Measurements from ENCODE around the gene GPR50.
A peak's percentile ranks its signal among the peaks of the same experiment; 100 is the strongest.

The GPR50 gene

GRCh38 chrX:151177141-151178027, 1.0 kb downstream of the GPR50 start:
- DNase-seq (ENCODE audit: extremely low spot score), result peak; percentile 26
- POLR2A ChIA-PET, result interaction anchor here (2.1 kb wide), 1 partner anchor 220 kb away, joined by 6 read pairs; the partner anchor contains the start of gene VMA21
- CTCF ChIA-PET, result interaction anchor here (0.6 to 1.9 kb wide), 2 partner anchors 181 to 183 kb away, joined by 4 to 6 read pairs; no protein-coding TSS in a partner anchor
- TF ChIP-seq SP1 (IDR thresholded peaks at IDR 0.05) (no peak), SUZ12 (IDR thresholded peaks at IDR 0.05) (peak; percentile 61; the same call in 1 of the 2 replicates)

- ChIA-PET CTCF (no interaction called here), POLR2A (no interaction called here)
- TF ChIP-seq SUZ12 (IDR thresholded peaks at IDR 0.05) (no peak), ARNT (IDR thresholded peaks at IDR 0.05) (no peak), L3MBTL2 (conservative IDR thresholded peaks at IDR 0.05) (no peak), TARDBP (IDR thresholded peaks at IDR 0.05) (no peak), FOXK2 (IDR thresholded peaks at IDR 0.05) (no peak), FOXA1 (IDR thresholded peaks at IDR 0.05) (no peak), ZNF384 (IDR thresholded peaks at IDR 0.05) (no peak), FOXM1 (IDR thresholded peaks at IDR 0.05; ENCODE audit: borderline replicate concordance) (no peak), ELF4 (IDR thresholded peaks at IDR 0.05) (no peak), CTBP1 (IDR thresholded peaks at IDR 0.05; ENCODE audit: borderline replicate concordance) (no peak), BHLHE40 (IDR thresholded peaks at IDR 0.05; ENCODE audit: borderline replicate concordance) (no peak), LEF1 (IDR thresholded peaks at IDR 0.05; ENCODE audit: borderline replicate concordance) (no peak), HDGF (IDR thresholded peaks at IDR 0.05; ENCODE audit: borderline replicate concordance) (no peak), SP1 (IDR thresholded peaks at IDR 0.05) (no peak), NFRKB (IDR thresholded peaks at IDR 0.05) (no peak)
- DNase-seq (ENCODE audit: extremely low spot score), result no peak
Observed at GRCh38 chrX:151178746-151179145, 2.4 kb downstream of the GPR50 start.

GRCh38 chrX:151180400-151180799, 4.0 kb downstream of the GPR50 start:
- POLR2A ChIA-PET, result no interaction called here
- CTCF ChIA-PET, result no interaction called here
- no peak for DNase-seq (ENCODE audit: extremely low spot score)
- TF ChIP-seq PKNOX1 (IDR thresholded peaks at IDR 0.05), result no peak
- no peak for TF ChIP-seq ZNF384 (IDR thresholded peaks at IDR 0.05)
- TF ChIP-seq ELF4 (IDR thresholded peaks at IDR 0.05), result no peak
- TF ChIP-seq NFRKB (IDR thresholded peaks at IDR 0.05), result no peak
- no peak for TF ChIP-seq FOXM1 (IDR thresholded peaks at IDR 0.05; ENCODE audit: borderline replicate concordance)
- no peak for TF ChIP-seq TARDBP (IDR thresholded peaks at IDR 0.05)
- TF ChIP-seq L3MBTL2 (conservative IDR thresholded peaks at IDR 0.05), result no peak
- no peak for TF ChIP-seq FOXK2 (IDR thresholded peaks at IDR 0.05)
- no peak for TF ChIP-seq SUZ12 (IDR thresholded peaks at IDR 0.05)
- TF ChIP-seq LEF1 (IDR thresholded peaks at IDR 0.05; ENCODE audit: borderline replicate concordance), result no peak
- TF ChIP-seq HDGF (IDR thresholded peaks at IDR 0.05; ENCODE audit: borderline replicate concordance), result no peak
- TF ChIP-seq SP1 (IDR thresholded peaks at IDR 0.05), result no peak
- no peak for TF ChIP-seq FOXA1 (IDR thresholded peaks at IDR 0.05)
- no peak for TF ChIP-seq BHLHE40 (IDR thresholded peaks at IDR 0.05; ENCODE audit: borderline replicate concordance)
- no peak for TF ChIP-seq CTBP1 (IDR thresholded peaks at IDR 0.05; ENCODE audit: borderline replicate concordance)
- no peak for TF ChIP-seq ARNT (IDR thresholded peaks at IDR 0.05)

- DNase-seq (ENCODE audit: extremely low spot score), result no peak
- CTCF ChIA-PET, result no interaction called here
- POLR2A ChIA-PET, result no interaction called here
- no peak for TF ChIP-seq LEF1 (IDR thresholded peaks at IDR 0.05; ENCODE audit: borderline replicate concordance)
- TF ChIP-seq CTBP1 (IDR thresholded peaks at IDR 0.05; ENCODE audit: borderline replicate concordance), result no peak
- no peak for TF ChIP-seq NFRKB (IDR thresholded peaks at IDR 0.05)
- TF ChIP-seq ZNF384 (IDR thresholded peaks at IDR 0.05), result no peak
- TF ChIP-seq PKNOX1 (IDR thresholded peaks at IDR 0.05), result no peak
- no peak for TF ChIP-seq ARNT (IDR thresholded peaks at IDR 0.05)
- TF ChIP-seq SP1 (IDR thresholded peaks at IDR 0.05), result no peak
- TF ChIP-seq BHLHE40 (IDR thresholded peaks at IDR 0.05; ENCODE audit: borderline replicate concordance), result no peak
- TF ChIP-seq FOXK2 (IDR thresholded peaks at IDR 0.05), result no peak
- TF ChIP-seq HDGF (IDR thresholded peaks at IDR 0.05; ENCODE audit: borderline replicate concordance), result no peak
- no peak for TF ChIP-seq L3MBTL2 (conservative IDR thresholded peaks at IDR 0.05)
- no peak for TF ChIP-seq FOXM1 (IDR thresholded peaks at IDR 0.05; ENCODE audit: borderline replicate concordance)
- no peak for TF ChIP-seq ELF4 (IDR thresholded peaks at IDR 0.05)
- no peak for TF ChIP-seq FOXA1 (IDR thresholded peaks at IDR 0.05)
- no peak for TF ChIP-seq TARDBP (IDR thresholded peaks at IDR 0.05)
- no peak for TF ChIP-seq SUZ12 (IDR thresholded peaks at IDR 0.05)
Observed at GRCh38 chrX:151181088-151181487, 4.7 kb downstream of the GPR50 start.

- ChIA-PET POLR2A (no interaction called here), CTCF (no interaction called here)
- TF ChIP-seq ZNF384 (IDR thresholded peaks at IDR 0.05) (no peak), FOXA1 (IDR thresholded peaks at IDR 0.05) (no peak), BHLHE40 (IDR thresholded peaks at IDR 0.05; ENCODE audit: borderline replicate concordance) (no peak), ELF4 (IDR thresholded peaks at IDR 0.05) (no peak), CTBP1 (IDR thresholded peaks at IDR 0.05; ENCODE audit: borderline replicate concordance) (no peak), ARNT (IDR thresholded peaks at IDR 0.05) (no peak), LEF1 (IDR thresholded peaks at IDR 0.05; ENCODE audit: borderline replicate concordance) (no peak), FOXK2 (IDR thresholded peaks at IDR 0.05) (no peak), NFRKB (IDR thresholded peaks at IDR 0.05) (no peak), SP1 (IDR thresholded peaks at IDR 0.05) (no peak), TARDBP (IDR thresholded peaks at IDR 0.05) (no peak), FOXM1 (IDR thresholded peaks at IDR 0.05; ENCODE audit: borderline replicate concordance) (no peak), HDGF (IDR thresholded peaks at IDR 0.05; ENCODE audit: borderline replicate concordance) (no peak), L3MBTL2 (conservative IDR thresholded peaks at IDR 0.05) (no peak), SUZ12 (IDR thresholded peaks at IDR 0.05) (no peak), PKNOX1 (IDR thresholded peaks at IDR 0.05) (no peak)
- DNase-seq (ENCODE audit: extremely low spot score), result no peak
Observed at GRCh38 chrX:151183233-151183753, 6.9 kb downstream of the GPR50 start.
